OCI-LY1 (cell line): ENCODE data around the gene ST6GALNAC5.

Experiments
- H2AFZ ChIP-seq: fragments of 200-600 bp; sonication (generic), shearing (Covaris generic); 2 replicates; pipeline ENCODE4 v1.6.0; 2014; ENCODE audit warnings: antibody characterized with exemption, mild to moderate bottlenecking, low read length
- H3F3A ChIP-seq: fragments of 200-600 bp; sonication (generic), shearing (Covaris generic); 2 replicates; pipeline ENCODE4 v1.6.0; 2014; ENCODE audit warnings: mild to moderate bottlenecking, antibody characterized with exemption, low read length, moderate library complexity; ENCODE audit not compliant: insufficient read depth
- H3K27ac ChIP-seq: fragments of 200-600 bp; sonication (generic); 2 replicates; pipeline ENCODE4 v1.5.1; 2014; ENCODE audit warnings: low read length, mixed run types, mild to moderate bottlenecking, low read depth; ENCODE audit not compliant: poor library complexity, severe bottlenecking
- H3K27me3 ChIP-seq: fragments of 200-600 bp; sonication (generic); 2 replicates; pipeline ENCODE4 v1.6.0; 2014; ENCODE audit warnings: antibody characterized with exemption, mild to moderate bottlenecking, low read length, moderate library complexity; ENCODE audit not compliant: insufficient read depth
- H3K36me3 ChIP-seq: fragments of 200-600 bp; sonication (generic); 2 replicates; pipeline ENCODE4 v1.6.1; 2014; ENCODE audit warnings: mild to moderate bottlenecking, antibody characterized with exemption, low read length, moderate library complexity, mixed read lengths; ENCODE audit not compliant: insufficient read depth
- H3K4me1 ChIP-seq: fragments of 200-600 bp; sonication (generic); 2 replicates; pipeline ENCODE4 v1.5.1; 2014; ENCODE audit warnings: mild to moderate bottlenecking, low read length, moderate library complexity; ENCODE audit not compliant: insufficient read depth, severe bottlenecking
- H3K4me2 ChIP-seq: fragments of 200-600 bp; sonication (generic), shearing (Covaris generic); 2 replicates; pipeline ENCODE4 v1.6.1; 2014; ENCODE audit warnings: low read length
- H3K4me3 ChIP-seq: fragments of 200-600 bp; sonication (generic); 2 replicates; pipeline ENCODE4 v1.5.1; 2014; ENCODE audit warnings: low read length, low read depth, mild to moderate bottlenecking, mixed read lengths; ENCODE audit not compliant: poor library complexity, severe bottlenecking
- H3K79me2 ChIP-seq: fragments of 200-600 bp; shearing (Covaris generic); 2 replicates; pipeline ENCODE4 v1.6.1; 2016; ENCODE audit warnings: mixed run types, low read length, mixed read lengths; ENCODE audit not compliant: insufficient read depth
- H3K9ac ChIP-seq: fragments of 200-600 bp; sonication (generic), shearing (Covaris generic); 2 replicates; pipeline ENCODE4 v1.6.1; 2014; ENCODE audit warnings: mild to moderate bottlenecking, low read length, mixed read lengths
- H3K9me2 ChIP-seq: fragments of 200-600 bp; sonication (generic), shearing (Covaris generic); 2 replicates; pipeline ENCODE4 v1.6.1; 2014; ENCODE audit warnings: low read depth, mild to moderate bottlenecking, low read length, mixed read lengths
- H3K9me3 ChIP-seq: fragments of 200-600 bp; shearing (Covaris generic); 2 replicates; pipeline ENCODE4 v1.6.1; 2014; ENCODE audit warnings: low read length, mixed read lengths
- H4K20me1 ChIP-seq: fragments of 200-600 bp; sonication (generic), shearing (Covaris generic); 2 replicates; pipeline ENCODE4 v1.6.0; 2016; ENCODE audit warnings: mild to moderate bottlenecking, low read length; ENCODE audit not compliant: insufficient read depth
- CTCF ChIP-seq: fragments of 200-600 bp; sonication (generic), shearing (Covaris generic); IDR thresholded peaks from 2 replicates; pipeline ENCODE4 v1.5.1; 2017; ENCODE audit warnings: mild to moderate bottlenecking, antibody characterized with exemption, low read length, moderate library complexity, mixed read lengths
- EZH2 ChIP-seq: fragments of 200-600 bp; sonication (generic), shearing (Covaris generic); IDR thresholded peaks from 2 replicates; pipeline ENCODE4 v1.8.0; 2017; ENCODE audit warnings: borderline replicate concordance, mixed run types, mild to moderate bottlenecking, antibody characterized with exemption, low read length, moderate library complexity, mixed read lengths

The ST6GALNAC5 gene

DNA sequence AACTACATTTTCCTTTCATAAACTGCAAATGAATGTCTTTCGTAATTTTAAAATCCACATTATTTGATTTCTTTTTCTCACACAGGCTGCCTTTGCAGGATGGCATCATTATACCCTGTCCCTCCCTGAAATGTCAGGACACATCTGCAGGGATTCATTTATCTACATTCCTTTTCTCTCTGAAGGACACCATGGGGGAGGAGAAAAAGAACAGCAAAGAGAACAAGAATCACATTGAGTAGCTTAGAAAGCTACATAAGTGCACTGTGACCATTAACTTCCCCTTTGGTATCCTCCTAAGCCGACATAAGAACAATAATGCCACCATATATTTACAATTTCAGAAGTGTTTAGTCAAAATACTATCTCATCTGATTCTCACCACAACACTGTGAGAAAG is 222.5 kb downstream of the ST6GALNAC5 start:
- Histone ChIP-seq H4K20me1 (no peaks in the 10 kb centered on the region), H3K27ac (no peak overlapping the region), H3K9ac (no peak overlapping the region), H3K9me2 (no peaks in the 10 kb centered on the region), H2AFZ (no peak overlapping the region), H3F3A (no peaks in the 10 kb centered on the region), H3K4me3 (no peak overlapping the region), H3K4me2 (no peak overlapping the region), H3K36me3 (no peaks in the 10 kb centered on the region), H3K9me3 (no peaks in the 10 kb centered on the region), H3K27me3 (no peaks in the 10 kb centered on the region), H3K79me2 (no peaks in the 10 kb centered on the region), H3K4me1 (no peaks in the 10 kb centered on the region)
- TF ChIP-seq EZH2: no peak
- TF ChIP-seq CTCF: no peak

GRCh38 chr1:77095236-77095635 is 228.0 kb downstream of the ST6GALNAC5 start:
- H3K4me3 ChIP-seq: no peak overlapping the region
- no peaks in the 10 kb centered on the region for H3K9me3 ChIP-seq
- H3K9me2 ChIP-seq: no peaks in the 10 kb centered on the region
- no peaks in the 10 kb centered on the region for H4K20me1 ChIP-seq
- no peaks in the 10 kb centered on the region for H3K27me3 ChIP-seq
- no peak overlapping the region for H3K9ac ChIP-seq
- no peak for TF ChIP-seq CTCF
- TF ChIP-seq EZH2: no peak
- H2AFZ ChIP-seq: no peak overlapping the region
- no peak overlapping the region for H3K4me2 ChIP-seq
- no peak overlapping the region for H3K27ac ChIP-seq
- H3K4me1 ChIP-seq: no peaks in the 10 kb centered on the region
- H3F3A ChIP-seq: no peaks in the 10 kb centered on the region
- H3K79me2 ChIP-seq: no peaks in the 10 kb centered on the region
- H3K36me3 ChIP-seq: no peaks in the 10 kb centered on the region

- TF ChIP-seq CTCF (no peak), EZH2 (no peak)
- Histone ChIP-seq H3K27ac (no peak overlapping the region), H3K4me2 (no peak overlapping the region), H3K27me3 (no peaks in the 10 kb centered on the region), H3K9ac (no peak overlapping the region), H3K9me2 (no peaks in the 10 kb centered on the region), H3K9me3 (no peaks in the 10 kb centered on the region), H3K4me1 (no peaks in the 10 kb centered on the region), H2AFZ (no peak overlapping the region), H3F3A (no peaks in the 10 kb centered on the region), H3K36me3 (no peaks in the 10 kb centered on the region), H4K20me1 (no peaks in the 10 kb centered on the region), H3K79me2 (no peaks in the 10 kb centered on the region), H3K4me3 (no peak overlapping the region)
These were observed 229.4 kb downstream of the ST6GALNAC5 start for GRCh38 chr1:77096496-77097255.
